Stimulated activated CD8-positive, alpha-beta memory T cell treated with anti-CD3 and anti-CD28 coated beads, Interleukin-7, amount 100 ng/mL, for 48 hours (primary cell): ENCODE measurements around the gene FBRS.
"Not testable (repeated sequence)": the region's sequence is repeated elsewhere in the genome, so short reads cannot be mapped to it uniquely, and the experiment has no call there.

Experiments used
- DNase-seq, 2 donors: peaks; one replicate each; pipeline ENCODE4 v3.0.0-alpha.2; 2020; ENCODE audit warnings: low read depth in 1 of 2; ENCODE audit errors: extremely low read depth in 1 of 2

The FBRS gene

DNA sequence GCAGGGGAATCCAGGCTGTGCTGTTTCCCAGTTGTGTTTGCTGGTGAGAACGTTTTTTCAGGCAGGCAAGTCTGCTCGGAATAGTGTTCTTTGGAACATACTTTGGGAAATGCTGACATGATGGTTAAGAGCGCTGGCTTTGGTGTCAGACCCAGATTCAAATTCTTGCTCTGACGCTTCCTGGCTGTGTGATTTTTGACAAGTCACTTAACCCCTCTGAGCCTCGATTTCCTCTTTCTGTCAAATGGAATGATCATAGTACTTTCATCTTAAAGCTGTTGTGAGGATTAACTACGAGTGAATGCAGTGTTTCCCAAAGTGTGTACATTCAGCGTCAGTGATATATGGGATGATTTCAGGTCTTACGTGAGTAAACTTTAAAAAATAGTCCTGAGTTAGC lies 4.8 kb downstream of the FBRS start:
- no peak for DNase-seq

DNA sequence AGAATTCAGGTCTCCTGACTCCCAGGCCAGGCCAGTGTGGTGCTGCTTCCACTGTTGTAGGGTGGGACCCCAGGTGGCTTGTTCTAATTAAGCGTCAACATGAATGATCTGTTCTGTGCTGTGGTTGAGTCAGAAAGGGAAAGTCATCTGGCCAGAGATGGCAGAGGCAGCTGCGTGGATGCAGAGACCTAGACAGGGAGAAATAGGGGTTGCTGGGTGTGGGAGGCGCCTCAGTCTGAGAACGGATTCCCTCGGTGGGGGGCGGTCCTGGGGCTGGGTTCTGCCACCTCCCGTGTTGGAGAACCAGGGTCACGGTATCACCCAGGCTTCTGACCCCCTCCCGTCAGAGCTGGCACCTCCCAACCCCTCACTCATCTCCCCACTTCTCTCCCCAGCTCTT lies 5.6 kb downstream of the FBRS start:
- no peak for DNase-seq

DNA sequence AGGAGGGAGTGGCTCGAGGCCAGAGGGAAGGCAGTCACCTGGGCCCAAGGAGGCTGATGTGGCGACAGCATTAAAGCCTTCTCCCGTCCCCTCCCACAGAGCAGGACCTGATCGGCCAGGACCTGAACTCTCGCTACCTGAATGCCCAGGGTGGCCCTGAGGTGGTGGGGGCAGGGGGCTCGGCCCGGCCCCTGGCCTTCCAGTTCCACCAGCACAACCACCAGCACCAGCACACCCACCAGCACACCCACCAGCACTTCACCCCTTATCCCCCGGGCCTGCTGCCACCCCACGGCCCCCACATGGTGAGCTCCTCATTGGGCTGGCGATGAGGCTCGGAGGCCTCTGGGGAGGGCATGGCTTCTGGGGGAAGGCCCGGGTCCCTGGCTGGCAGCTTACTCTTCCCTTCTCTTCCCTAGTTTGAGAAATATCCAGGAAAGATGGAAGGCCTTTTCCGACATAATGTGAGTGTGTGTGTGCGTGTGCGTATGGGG lies 6.4 kb downstream of the FBRS start:
- DNase-seq = no peak

DNA sequence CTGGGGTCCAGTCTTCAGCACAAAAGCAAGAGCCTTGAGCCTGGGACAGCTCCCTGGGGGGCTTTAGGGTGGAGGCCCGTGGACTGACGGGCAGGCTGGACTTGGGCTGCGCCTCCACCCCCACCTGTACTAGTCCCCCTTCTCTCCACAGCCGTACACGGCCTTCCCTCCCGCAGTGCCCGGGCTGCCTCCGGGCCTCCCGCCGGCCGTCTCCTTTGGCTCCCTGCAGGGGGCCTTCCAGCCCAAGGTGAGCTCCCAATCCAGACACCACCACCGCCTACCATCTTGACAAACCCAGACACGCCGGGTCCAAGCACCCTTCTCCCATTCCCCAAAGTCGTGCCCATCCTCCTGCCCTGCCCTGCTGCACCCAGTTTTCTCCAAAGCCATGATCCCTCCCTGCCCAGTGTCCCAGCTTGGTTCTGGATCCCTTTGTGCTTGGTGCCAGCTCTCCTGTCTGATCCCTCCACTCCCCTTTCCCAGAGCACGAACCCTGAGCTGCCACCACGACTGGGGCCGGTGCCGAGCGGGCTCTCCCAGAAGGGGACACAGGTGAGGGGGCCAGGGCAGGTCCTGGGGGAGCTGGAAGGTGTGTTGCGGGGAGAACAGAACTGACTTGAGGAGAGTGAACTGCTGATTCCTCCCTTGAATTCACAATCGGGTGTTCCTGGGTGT lies 7.1 kb downstream of the FBRS start:
- DNase-seq = no peak

DNA sequence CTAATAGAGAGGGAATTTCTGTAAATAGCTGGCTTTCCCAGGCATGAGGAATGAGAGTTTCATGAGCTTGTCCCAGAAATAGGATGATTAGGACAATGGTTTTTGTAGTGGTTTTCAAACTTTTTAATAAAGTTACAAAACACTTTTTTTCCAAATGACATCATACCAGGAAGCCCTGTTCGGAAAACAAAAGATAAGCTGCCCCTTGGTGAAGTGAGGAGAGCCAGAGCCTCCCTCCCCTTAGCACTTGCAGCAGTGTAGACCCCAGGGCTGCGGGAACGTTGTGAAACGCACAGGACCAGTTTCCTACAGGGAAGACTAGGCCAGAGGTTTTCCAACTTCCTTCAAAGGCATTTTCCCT lies 7.6 kb downstream of the FBRS start:
- DNase-seq = no peak

DNA sequence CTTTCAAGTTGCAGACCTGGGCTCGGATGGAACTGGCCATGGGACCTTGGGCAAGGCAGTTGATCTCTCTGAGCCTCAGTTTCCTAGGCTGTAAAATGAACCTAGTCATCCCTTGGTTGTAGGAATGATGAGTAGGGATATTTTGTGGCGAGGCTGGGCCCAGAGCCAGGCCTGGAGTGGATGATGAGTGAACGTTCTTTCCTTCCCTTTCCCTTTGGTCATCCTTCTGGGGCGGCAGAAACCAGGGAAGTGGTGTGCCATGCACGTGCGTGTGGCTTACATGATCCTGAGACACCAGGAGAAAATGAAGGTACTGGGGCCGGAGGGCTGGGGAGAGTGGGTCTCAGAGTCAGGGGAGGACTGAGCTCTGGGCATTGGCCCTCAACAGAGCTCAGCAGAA lies 8.4 kb downstream of the FBRS start:
- DNase-seq = no peak

DNA sequence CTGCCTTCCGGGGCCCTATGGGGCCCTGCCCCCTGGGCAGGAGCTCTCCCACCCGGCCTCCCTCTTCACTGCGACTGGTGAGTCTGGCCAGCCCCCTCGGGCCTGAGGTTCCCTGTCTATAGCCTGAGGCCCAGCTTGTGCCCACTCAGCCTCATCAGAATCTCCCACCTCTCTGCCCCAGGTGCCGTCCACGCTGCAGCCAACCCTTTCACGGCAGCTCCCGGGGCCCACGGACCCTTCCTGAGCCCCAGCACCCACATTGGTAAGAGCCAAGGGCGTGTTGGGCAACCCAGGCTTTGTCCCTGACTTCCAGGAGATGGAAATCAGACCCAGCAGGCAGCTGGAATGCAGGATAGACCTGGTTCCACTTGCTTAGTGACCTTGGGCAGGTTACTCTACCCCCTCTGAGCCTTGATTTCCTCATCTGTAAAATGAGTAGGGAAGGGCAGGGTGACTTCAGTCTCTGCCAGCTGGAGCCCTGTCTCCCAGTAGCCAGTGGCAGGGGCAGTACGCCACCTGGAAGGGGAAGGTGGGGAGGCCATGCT lies 9.2 kb downstream of the FBRS start:
- no peak for DNase-seq

DNA sequence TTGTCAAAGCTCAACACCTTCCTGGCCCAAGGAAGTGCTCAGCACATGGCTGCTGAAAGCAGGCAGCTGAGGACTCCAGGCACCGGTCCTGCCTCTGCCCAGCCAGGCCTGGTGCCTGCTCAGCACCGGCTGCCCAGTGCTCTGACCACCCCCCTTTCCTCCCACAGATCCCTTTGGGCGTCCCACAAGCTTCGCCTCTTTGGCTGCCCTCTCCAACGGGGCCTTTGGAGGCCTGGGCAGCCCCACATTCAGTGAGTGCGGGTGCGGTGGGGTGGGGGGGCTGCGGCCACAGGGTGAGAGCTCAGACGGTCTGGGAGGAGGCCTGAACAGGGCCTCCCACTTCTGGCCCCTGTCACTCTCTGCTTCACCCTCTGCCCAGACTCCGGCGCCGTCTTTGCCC lies 10.2 kb downstream of the FBRS start:
- DNase-seq = no peak

DNA sequence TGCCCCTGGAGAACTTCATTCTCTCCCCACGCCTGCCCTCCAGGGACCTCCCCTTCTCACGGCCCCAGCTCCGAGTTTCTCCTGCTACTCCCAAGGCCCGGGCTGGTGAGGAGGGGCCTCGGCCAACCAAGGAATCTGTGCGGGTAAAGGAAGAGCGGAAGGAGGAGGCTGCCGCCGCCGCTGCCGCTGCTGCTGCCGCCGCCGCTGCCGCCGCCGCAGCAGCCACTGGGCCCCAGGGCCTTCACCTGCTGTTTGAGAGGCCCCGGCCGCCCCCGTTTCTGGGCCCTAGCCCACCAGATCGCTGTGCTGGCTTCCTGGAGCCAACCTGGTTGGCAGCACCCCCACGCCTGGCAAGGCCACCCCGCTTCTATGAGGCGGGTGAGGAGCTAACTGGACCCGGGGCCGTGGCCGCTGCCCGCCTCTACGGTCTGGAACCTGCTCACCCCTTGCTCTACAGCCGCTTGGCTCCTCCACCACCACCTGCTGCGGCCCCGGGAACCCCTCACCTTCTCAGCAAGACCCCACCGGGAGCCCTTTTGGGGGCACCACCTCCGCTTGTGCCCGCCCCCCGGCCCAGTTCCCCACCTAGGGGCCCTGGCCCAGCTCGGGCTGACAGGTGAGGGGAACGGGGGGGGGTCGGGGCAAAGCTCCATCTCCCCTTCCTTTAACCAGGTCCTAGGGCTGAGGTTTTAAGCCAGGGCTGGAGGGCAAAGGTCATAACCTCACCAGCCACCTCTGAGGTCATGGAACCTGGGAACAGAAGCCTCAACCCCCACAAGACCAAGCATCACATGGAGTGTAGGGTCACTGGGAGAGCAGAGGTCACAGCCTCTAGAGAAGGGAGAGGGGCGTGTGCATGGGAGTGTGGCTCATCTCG lies 11.0 kb downstream of the FBRS start:
- no peak for DNase-seq

DNA sequence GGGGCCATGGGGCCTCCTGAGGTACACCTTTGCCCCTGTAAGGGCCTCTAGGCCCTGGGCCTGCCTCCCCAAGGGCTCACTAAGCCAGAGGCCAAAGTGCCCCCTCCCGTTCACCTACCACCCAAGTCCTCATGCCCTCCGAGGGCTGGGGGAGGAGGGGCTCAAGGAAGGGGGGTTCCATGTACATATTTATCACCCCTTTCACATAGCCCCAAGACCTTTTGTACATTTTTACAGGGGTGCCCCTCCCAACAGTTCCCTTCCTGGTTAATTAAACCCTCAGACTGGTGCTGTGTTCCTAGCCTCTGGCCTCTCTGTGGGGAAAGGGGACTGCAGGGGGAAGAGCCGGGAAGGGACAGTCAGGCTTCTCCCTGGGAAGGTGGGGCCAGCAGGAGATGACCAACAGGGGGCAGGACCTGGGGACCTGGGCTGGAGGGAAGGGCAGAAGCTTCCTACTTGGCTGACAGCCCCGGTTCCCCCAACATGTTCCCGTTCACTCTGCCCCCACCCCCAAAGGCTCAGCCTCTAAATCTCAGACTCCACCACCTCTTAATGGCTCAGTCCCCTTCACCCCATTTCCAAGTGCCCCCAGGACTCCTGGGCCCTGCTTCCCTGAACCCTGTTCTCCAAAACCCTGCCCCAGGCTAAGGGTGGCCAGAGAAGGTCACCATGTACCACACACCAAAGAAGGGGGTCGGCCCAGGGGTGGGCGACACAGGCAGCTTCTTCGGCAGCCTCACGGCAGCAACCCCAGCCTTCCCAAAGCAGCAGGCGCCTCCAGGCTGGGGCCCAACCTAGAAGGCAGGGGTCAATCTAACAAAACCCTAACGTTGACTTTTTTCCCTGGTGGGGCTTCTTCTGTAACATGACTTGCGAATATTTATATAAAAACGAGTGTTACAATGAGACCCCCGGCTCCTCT lies 11.9 kb downstream of the FBRS start:
- DNase-seq = no peak

DNA sequence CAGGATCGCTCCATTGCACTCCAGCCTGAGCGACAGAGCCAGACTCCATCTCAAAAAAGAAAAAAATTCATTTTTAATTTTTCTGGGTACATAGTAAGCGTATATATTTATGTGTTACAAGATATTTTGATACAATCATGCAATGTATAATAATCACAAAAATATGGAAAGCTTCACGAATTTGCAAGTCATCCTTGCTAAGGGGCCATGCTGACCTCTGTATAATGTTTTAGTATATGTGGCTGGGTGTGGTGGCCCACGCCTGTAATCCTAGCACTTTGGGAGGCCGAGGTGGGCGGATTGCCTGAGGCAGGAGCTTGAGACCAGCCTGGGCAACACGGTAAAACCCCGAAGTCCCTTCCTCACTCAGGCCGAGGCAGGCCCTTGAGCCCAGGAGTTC lies 16.9 kb downstream of the FBRS start:
- no peak for DNase-seq

DNA sequence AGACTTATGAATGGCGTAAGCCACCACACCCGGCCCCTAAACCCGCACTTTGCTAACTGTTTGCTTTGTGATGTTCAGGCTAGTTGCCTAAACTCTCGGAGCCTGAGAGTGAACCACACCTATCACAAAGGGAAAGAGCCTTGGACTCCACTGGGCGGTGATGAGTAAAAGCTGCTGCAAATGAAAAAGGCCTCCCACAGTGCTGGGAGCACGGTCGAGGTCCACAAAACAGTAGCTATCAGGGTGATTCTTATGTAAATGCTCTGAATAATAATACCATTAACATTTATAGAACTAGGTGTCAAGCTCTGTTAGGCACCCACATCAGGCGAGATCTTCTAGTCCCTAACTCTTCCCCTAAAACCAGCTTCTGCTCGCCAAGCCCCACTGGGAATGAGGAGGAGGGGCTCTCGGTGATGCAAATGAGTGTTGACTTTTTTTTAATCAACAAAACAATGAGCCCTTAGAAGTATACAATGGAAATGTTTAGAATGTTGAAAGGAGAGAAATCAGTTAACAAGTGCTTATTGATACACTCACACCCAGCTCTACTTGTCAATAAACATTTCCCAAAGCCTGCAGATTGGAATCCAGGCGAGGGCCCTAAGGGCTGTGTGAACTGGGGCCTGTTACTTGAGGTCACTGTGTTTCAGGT lies 19.8 kb downstream of the FBRS start:
- DNase-seq = no peak

DNA sequence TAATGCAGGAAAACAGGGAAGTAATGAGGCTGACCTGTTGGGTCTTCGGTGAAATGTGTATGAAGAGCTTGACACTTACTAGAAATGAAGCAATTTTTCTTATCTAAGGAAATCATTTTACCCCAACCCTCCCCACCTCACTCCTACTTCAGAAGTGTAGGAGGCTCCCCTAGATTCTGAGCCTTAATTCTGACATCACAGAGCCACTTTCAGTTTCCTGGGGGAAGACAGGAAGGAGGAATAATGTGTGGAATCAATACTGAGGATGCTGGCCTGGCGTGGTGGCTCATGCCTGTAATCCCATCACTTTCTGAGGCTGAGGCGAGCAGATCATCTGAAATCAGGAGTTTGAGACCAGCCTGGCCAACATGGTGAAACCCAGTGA lies 20.3 kb downstream of the FBRS start:
- DNase-seq = no peak

DNA sequence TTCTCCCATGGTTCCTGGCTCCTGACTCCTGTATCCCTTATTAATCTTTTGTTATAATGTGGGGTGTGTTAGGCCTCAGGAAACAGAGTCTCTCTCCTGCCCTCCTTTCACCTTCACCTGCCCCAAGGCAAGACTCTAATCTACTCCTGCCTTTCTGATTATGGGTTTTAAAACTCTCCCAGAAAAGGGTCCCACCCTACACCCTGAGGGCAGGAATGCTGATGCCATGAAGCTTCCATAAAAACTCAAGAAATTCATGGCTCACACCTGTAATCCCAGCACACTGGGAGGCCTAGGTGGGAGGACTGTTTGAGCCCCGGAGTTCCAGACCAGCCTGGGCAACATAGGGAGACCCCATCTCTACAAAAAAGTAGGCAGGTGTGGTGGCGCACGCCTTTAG lies 22.1 kb downstream of the FBRS start:
- no peak for DNase-seq

DNA sequence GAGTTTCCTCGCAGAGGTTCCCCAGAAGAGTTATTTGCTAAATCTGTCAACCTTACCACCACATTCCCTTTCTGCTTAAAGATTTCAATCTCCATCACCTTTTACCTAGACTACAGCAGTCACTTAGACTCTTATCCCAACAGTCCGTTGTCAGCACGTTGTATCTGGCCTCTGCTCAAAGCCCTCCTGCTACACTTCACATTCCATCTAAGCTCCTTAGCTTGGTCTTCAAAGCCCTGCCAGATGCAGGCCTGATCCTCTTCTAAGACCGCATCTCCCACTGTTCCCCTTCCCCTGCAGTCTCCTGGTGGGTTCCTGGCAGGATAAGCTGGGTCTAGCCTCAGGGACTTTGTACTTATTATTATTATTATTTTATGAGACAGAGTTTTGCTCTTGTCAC lies 30.5 kb downstream of the FBRS start:
- no peak for DNase-seq

DNA sequence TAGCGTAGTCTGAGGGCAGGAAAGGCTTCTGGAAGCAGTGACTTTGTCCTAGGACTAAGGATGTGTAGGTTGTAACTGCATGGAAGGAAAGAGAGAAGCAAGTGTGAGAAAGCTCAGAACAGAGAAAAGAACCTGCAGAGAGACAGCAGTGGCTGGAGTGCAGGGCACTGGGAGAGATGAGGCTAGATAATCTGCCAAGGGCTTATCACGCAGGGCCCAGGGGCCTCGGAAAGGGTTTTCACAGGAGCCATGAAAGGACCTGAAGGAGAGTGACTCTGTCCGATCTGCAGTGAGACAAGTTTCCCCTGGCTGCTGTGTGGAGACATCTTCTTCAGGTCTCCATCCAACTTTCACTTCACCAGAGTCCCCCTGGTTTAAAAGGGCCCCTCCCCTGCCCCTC lies 33.7 kb downstream of the FBRS start:
- no peak for DNase-seq

DNA sequence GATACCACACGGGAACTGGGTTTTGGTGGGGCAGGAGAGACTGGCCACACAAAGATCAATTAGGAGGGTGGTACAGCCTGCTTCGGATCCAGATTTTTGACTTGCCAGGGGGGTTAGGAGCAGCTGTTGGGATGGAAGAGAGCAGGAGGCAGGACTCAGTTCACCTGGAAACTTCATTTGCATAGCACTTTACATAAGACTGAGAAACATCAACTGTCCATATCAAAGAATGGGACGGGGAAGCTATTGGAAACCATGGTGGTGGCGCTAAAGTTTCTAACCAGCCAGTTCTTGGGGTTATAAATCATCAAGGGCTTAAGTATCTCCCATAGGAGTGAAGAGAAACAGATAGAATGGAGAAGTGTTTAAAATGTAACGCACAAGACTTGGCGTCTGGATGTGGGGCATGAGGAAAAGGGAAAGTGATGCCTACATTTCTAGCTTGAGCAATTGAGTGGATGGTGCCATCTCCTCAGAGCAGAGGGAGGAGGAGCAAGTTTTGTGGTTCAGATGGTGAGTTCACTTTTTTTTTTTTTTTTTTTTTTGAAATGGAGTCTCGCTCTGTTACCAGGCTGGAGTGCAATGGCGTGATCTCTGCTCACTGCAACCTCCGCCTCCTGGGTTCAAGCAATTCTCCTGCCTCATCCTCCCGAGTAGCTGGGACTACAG lies 34.3 kb downstream of the FBRS start:
- no peak for DNase-seq

DNA sequence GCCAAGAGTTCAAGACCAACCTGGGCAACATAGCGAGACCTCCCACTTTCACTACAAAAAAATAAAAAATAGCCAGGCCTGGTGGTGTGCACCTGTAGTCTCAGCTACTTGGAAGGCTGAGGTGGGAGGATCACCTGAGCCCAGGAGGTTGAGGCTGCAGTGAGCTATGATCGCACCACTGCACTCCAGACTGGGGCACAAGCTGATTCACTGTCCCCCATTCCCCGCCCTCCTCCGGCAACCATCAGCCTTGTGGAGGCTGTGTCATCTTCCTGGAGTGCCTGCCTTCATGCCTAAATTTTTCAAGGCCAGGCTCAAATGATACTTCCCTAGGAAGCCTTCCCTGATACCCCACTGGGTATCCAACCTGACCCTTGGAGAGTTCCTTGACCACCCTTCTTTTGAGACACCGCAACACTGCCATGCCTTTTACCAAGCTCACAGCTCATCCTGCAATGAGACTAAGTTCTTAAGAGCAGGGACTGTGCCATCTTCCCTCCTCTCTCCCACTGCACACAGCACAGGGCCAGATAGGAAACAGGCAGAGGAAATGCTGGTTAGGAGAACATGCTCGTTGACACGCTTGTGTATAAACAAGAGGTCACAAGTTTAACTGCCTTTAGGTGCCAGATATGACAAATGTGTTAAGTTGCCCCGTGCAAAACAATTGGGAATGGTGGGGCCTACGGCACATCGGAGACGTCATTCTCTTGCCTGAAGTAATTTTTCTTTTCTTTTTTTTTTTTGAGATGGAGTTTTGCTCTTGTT lies 36.9 kb downstream of the FBRS start:
- no peak for DNase-seq

DNA sequence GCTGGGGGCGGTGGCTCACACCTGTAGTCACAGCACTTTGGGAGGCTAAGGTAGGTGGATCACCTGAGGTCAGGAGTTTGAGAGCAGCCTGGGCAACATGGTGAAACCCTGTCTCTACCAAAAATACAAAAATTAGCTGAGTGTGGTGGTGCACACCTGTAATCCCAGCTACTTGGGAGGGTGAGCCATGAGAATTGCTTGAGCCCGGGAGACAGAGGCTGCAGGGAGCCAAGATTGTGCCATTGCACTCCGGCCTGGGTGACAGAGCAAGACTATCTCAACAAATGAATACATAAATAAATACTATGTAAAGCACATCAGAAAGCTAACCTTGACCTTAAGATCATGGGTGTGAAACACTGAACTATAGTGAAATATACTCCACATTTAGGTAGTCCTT lies 38.4 kb downstream of the FBRS start:
- DNase-seq = not testable (repeated sequence)
